ENCODE results near the gene SPEF2. TPM values are rescaled to one million over a fixed set of nuclear protein-coding genes. Genes with fewer than 3 reads are reported as not detected.
A peak's percentile ranks its signal among the peaks of the same experiment; 100 is the strongest.

The SPEF2 gene
- total and polyA plus RNA-seq, 2 experiments from 2014 or later = 5.1 TPM

- 49% methylated on average over 4 of the region's 4 CpGs for WGBS (ENCODE audit: low lambda C conversion rate, missing lambda C conversion rate)
- H3K9me3 ChIP-seq (ENCODE audit: low read depth) = no peaks in the 10 kb centered on the region
- H3K4me3 ChIP-seq = no peak overlapping the region
- H4K20me1 ChIP-seq (ENCODE audit: insufficient read depth, poor library complexity, severe bottlenecking) = no peaks in the 10 kb centered on the region
- no peaks in the 10 kb centered on the region for H3K9me2 ChIP-seq (replicated peaks; ENCODE audit: insufficient read depth)
- H3K79me2 ChIP-seq = no peaks in the 10 kb centered on the region
- TF ChIP-seq EZH2phosphoT487 (IDR thresholded peaks at IDR 0.05; ENCODE audit: low read depth, severe bottlenecking, unreplicated experiment) = no peak
- TF ChIP-seq CTCF (IDR thresholded peaks at IDR 0.05; ENCODE audit: poor library complexity) = peak; percentile 53
- TF ChIP-seq EZH2 (IDR thresholded peaks at IDR 0.05; ENCODE audit: borderline replicate concordance) = no peak
- peak; percentile 51 for DNase-seq (ENCODE audit: low spot score)
- no peak overlapping the region for H3K27ac ChIP-seq
- no peak overlapping the region for H2AFZ ChIP-seq
- no peaks in the 10 kb centered on the region for H3K36me3 ChIP-seq (replicated peaks; ENCODE audit: insufficient read depth, low read depth)
- H3K4me2 ChIP-seq = no peak overlapping the region
- no peaks in the 10 kb centered on the region for H3K4me1 ChIP-seq (ENCODE audit: insufficient read depth)
- no peaks in the 10 kb centered on the region for H3K27me3 ChIP-seq
These were observed 33.5 kb downstream of the SPEF2 start for GRCh38 chr5:35651002-35651756.

GRCh38 chr5:35656721-35657120 is 39.1 kb downstream of the SPEF2 start:
- Histone ChIP-seq H3K79me2 (no peaks in the 10 kb centered on the region), H3K4me1 (ENCODE audit: insufficient read depth) (no peaks in the 10 kb centered on the region), H3K4me3 (no peak overlapping the region), H2AFZ (no peak overlapping the region), H3K9me3 (ENCODE audit: low read depth) (no peaks in the 10 kb centered on the region), H4K20me1 (ENCODE audit: insufficient read depth, poor library complexity, severe bottlenecking) (no peaks in the 10 kb centered on the region), H3K4me2 (no peak overlapping the region), H3K27ac (no peak overlapping the region), H3K9me2 (replicated peaks; ENCODE audit: insufficient read depth) (no peaks in the 10 kb centered on the region), H3K36me3 (replicated peaks; ENCODE audit: insufficient read depth, low read depth) (no peaks in the 10 kb centered on the region), H3K27me3 (no peaks in the 10 kb centered on the region)
- no peak for DNase-seq (ENCODE audit: low spot score)
- TF ChIP-seq EZH2 (IDR thresholded peaks at IDR 0.05; ENCODE audit: borderline replicate concordance) (no peak), EZH2phosphoT487 (IDR thresholded peaks at IDR 0.05; ENCODE audit: low read depth, severe bottlenecking, unreplicated experiment) (no peak), CTCF (IDR thresholded peaks at IDR 0.05; ENCODE audit: poor library complexity) (no peak)

- no peak overlapping the region for H2AFZ ChIP-seq
- no peak overlapping the region for H3K4me3 ChIP-seq
- no peak for TF ChIP-seq EZH2 (IDR thresholded peaks at IDR 0.05; ENCODE audit: borderline replicate concordance)
- no peak for TF ChIP-seq CTCF (IDR thresholded peaks at IDR 0.05; ENCODE audit: poor library complexity)
- no peak for TF ChIP-seq EZH2phosphoT487 (IDR thresholded peaks at IDR 0.05; ENCODE audit: low read depth, severe bottlenecking, unreplicated experiment)
- WGBS (ENCODE audit: low lambda C conversion rate, missing lambda C conversion rate) = 81% methylated on average over 2 of the region's 2 CpGs
- H3K79me2 ChIP-seq = no peaks in the 10 kb centered on the region
- H3K4me2 ChIP-seq = no peak overlapping the region
- no peaks in the 10 kb centered on the region for H3K4me1 ChIP-seq (ENCODE audit: insufficient read depth)
- no peak overlapping the region for H3K27ac ChIP-seq
- no peaks in the 10 kb centered on the region for H4K20me1 ChIP-seq (ENCODE audit: insufficient read depth, poor library complexity, severe bottlenecking)
- H3K9me2 ChIP-seq (replicated peaks; ENCODE audit: insufficient read depth) = no peaks in the 10 kb centered on the region
- H3K9me3 ChIP-seq (ENCODE audit: low read depth) = no peaks in the 10 kb centered on the region
- H3K27me3 ChIP-seq = no peaks in the 10 kb centered on the region
- H3K36me3 ChIP-seq (replicated peaks; ENCODE audit: insufficient read depth, low read depth) = no peaks in the 10 kb centered on the region
- DNase-seq (ENCODE audit: low spot score) = no peak
These were observed 40.2 kb downstream of the SPEF2 start for GRCh38 chr5:35657877-35658276.
